Upper lobe of left lung (tissue), 4 donors: ENCODE data around the gene TMPRSS7.

Experiments
- EP300 ChIP-seq, 4 donors: sonication (generic); formaldehyde crosslinking; IDR thresholded peaks; one replicate each; pipeline ENCODE4 v1.5.1; 2017; ENCODE audit warnings: antibody characterized with exemption in 4 of 4, control low read depth in 2 of 4
- POLR2A ChIP-seq, 4 donors: fragments of 450-650 bp; IDR thresholded peaks; one replicate each; pipeline ENCODE4 v1.5.1; 2016 to 2017; ENCODE audit warnings: antibody characterized with exemption in 4 of 4, mild to moderate bottlenecking in 2 of 4
- POLR2AphosphoS5 ChIP-seq, 2 donors: sonication (generic); formaldehyde crosslinking; IDR thresholded peaks; one replicate each; pipeline ENCODE4 v1.5.1; 2017; ENCODE audit warnings: antibody characterized with exemption in 2 of 2
- TF ChIP-seq, protein P1 (sequence below), 6 experiments: fragments of 450-650 bp in 4 of 6; fragments of 200-600 bp in 2 of 6; sonication (generic) in 2 of 6; IDR thresholded peaks; one replicate each; pipeline ENCODE4 v1.5.1; 2016 to 2019; ENCODE audit warnings: antibody characterized with exemption in 6 of 6

DNA sequence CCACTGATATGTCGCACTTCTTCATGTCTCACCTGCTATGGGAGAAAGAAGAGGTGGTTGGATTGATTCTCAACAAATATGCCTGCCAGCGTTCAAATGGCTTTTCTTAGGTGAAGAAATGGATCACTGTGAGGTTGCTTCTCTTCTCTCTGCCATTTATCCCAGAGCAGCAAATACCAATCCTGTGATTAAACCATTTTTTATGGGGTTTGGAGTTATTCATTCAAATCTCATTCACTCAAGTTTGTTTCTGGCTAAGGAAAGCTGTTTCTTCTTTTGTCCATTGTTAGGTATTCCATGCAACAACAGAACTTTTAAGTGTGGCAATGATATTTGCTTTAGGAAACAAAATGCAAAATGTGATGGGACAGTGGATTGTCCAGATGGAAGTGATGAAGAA is 39.5 kb downstream of the TMPRSS7 start:
- TF ChIP-seq POLR2AphosphoS5 (IDR thresholded peaks at IDR 0.05) (no peak), EP300 (IDR thresholded peaks at IDR 0.05) (no peak), POLR2A (IDR thresholded peaks at IDR 0.05) (no peak)
- TF ChIP-seq, protein P1, sequence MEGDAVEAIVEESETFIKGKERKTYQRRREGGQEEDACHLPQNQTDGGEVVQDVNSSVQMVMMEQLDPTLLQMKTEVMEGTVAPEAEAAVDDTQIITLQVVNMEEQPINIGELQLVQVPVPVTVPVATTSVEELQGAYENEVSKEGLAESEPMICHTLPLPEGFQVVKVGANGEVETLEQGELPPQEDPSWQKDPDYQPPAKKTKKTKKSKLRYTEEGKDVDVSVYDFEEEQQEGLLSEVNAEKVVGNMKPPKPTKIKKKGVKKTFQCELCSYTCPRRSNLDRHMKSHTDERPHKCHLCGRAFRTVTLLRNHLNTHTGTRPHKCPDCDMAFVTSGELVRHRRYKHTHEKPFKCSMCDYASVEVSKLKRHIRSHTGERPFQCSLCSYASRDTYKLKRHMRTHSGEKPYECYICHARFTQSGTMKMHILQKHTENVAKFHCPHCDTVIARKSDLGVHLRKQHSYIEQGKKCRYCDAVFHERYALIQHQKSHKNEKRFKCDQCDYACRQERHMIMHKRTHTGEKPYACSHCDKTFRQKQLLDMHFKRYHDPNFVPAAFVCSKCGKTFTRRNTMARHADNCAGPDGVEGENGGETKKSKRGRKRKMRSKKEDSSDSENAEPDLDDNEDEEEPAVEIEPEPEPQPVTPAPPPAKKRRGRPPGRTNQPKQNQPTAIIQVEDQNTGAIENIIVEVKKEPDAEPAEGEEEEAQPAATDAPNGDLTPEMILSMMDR (IDR thresholded peaks at IDR 0.05), result no peak
